Panc1 (cell line): Measurements from ENCODE around the gene ATRNL1.
"Not testable (repeated sequence)": the region's sequence is repeated elsewhere in the genome, so short reads cannot be mapped to it uniquely, and the experiment has no call there.

Experiments used
- POLR2AphosphoS5 ChIP-seq: IDR thresholded peaks from 2 replicates; pipeline ENCODE4 v1.6.1; 2012; ENCODE audit warnings: mild to moderate bottlenecking, low read depth, low read length, moderate library complexity
- SIN3A ChIP-seq: IDR thresholded peaks from 2 replicates; pipeline ENCODE4 v1.6.1; 2012; ENCODE audit warnings: low read depth, mild to moderate bottlenecking, low read length, moderate library complexity, borderline replicate concordance; ENCODE audit not compliant: insufficient read depth
- TCF7L2 ChIP-seq: IDR thresholded peaks from 2 replicates; pipeline ENCODE4 v1.6.1; 2011; ENCODE audit warnings: mild to moderate bottlenecking, low read depth, low read length, inconsistent platforms
- TF ChIP-seq, protein P1 (sequence below): fragments of 450-650 bp; IDR thresholded peaks from 2 replicates; pipeline ENCODE4 v1.5.1; 2017; ENCODE audit warnings: mild to moderate bottlenecking
- TF ChIP-seq, protein P2 (sequence below), 2 experiments: IDR thresholded peaks; 2 replicates each; pipeline ENCODE4 v1.6.1; 2011 to 2012; ENCODE audit warnings: low read depth in 2 of 2, control low read depth in 1 of 2, low read length in 1 of 2, mild to moderate bottlenecking in 1 of 2, moderate library complexity in 1 of 2; ENCODE audit not compliant: insufficient read depth in 1 of 2

DNA sequence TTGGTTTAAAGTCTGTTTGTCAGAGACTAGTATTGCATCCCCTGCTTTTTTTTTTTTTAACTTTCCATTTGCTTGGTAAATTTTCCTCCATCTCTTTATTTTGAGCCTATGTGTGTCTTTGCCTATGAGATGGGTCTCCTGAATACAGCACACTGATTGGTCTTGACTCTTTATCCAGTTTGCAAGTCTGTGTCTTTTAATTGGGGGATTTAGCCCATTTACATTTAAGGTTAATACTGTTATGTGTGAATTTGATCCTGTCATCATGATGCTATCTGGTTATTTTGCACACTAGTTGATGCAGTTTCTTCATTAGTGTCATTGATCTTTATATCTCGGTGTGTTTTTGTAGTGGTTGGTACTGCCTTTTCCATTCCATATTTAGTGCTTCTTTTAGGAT is 226.5 kb downstream of the ATRNL1 start:
- TF ChIP-seq, protein P1, sequence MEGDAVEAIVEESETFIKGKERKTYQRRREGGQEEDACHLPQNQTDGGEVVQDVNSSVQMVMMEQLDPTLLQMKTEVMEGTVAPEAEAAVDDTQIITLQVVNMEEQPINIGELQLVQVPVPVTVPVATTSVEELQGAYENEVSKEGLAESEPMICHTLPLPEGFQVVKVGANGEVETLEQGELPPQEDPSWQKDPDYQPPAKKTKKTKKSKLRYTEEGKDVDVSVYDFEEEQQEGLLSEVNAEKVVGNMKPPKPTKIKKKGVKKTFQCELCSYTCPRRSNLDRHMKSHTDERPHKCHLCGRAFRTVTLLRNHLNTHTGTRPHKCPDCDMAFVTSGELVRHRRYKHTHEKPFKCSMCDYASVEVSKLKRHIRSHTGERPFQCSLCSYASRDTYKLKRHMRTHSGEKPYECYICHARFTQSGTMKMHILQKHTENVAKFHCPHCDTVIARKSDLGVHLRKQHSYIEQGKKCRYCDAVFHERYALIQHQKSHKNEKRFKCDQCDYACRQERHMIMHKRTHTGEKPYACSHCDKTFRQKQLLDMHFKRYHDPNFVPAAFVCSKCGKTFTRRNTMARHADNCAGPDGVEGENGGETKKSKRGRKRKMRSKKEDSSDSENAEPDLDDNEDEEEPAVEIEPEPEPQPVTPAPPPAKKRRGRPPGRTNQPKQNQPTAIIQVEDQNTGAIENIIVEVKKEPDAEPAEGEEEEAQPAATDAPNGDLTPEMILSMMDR: not testable (repeated sequence)
- not testable (repeated sequence) for TF ChIP-seq POLR2AphosphoS5, SIN3A, TCF7L2
- TF ChIP-seq, protein P2, sequence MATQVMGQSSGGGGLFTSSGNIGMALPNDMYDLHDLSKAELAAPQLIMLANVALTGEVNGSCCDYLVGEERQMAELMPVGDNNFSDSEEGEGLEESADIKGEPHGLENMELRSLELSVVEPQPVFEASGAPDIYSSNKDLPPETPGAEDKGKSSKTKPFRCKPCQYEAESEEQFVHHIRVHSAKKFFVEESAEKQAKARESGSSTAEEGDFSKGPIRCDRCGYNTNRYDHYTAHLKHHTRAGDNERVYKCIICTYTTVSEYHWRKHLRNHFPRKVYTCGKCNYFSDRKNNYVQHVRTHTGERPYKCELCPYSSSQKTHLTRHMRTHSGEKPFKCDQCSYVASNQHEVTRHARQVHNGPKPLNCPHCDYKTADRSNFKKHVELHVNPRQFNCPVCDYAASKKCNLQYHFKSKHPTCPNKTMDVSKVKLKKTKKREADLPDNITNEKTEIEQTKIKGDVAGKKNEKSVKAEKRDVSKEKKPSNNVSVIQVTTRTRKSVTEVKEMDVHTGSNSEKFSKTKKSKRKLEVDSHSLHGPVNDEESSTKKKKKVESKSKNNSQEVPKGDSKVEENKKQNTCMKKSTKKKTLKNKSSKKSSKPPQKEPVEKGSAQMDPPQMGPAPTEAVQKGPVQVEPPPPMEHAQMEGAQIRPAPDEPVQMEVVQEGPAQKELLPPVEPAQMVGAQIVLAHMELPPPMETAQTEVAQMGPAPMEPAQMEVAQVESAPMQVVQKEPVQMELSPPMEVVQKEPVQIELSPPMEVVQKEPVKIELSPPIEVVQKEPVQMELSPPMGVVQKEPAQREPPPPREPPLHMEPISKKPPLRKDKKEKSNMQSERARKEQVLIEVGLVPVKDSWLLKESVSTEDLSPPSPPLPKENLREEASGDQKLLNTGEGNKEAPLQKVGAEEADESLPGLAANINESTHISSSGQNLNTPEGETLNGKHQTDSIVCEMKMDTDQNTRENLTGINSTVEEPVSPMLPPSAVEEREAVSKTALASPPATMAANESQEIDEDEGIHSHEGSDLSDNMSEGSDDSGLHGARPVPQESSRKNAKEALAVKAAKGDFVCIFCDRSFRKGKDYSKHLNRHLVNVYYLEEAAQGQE (IDR thresholded peaks at IDR 0.05; ENCODE audit: insufficient read depth in 1 of 2, low read depth in 2 of 2, low read length in 1 of 2): not testable (repeated sequence)
